Measurements from ENCODE around the gene NOVA2.

NOVA2 gene

GRCh38 chr19:45886427-45887199 is 87.1 kb downstream of the NOVA2 start:
- no peaks in the 10 kb centered on the region for H4K20me1 ChIP-seq (ENCODE audit: insufficient read depth, low read length)
- H3K79me2 ChIP-seq (ENCODE audit: insufficient read depth, low read length): no peaks in the 10 kb centered on the region
- H3K9ac ChIP-seq (ENCODE audit: low read length): peak overlapping the region; percentile 87
- H3K4me2 ChIP-seq (ENCODE audit: low read length): peak overlapping the region; percentile 94
- H2AFZ ChIP-seq (ENCODE audit: low read length): no peak overlapping the region
- H3K27ac ChIP-seq (ENCODE audit: low read depth, low read length, poor library complexity, severe bottlenecking): peak overlapping the region; percentile 82
- TF ChIP-seq EZH2 (IDR thresholded peaks at IDR 0.05; ENCODE audit: borderline replicate concordance, low read length): no peak
- no peak for TF ChIP-seq CTCF (IDR thresholded peaks at IDR 0.05; ENCODE audit: low read length)
- H3F3A ChIP-seq (ENCODE audit: insufficient read depth, low read length): no peaks in the 10 kb centered on the region
- peaks cover 39% of the 10 kb centered on the region for H3K4me1 ChIP-seq (ENCODE audit: insufficient read depth, low read length, severe bottlenecking)
- no peaks in the 10 kb centered on the region for H3K9me2 ChIP-seq (ENCODE audit: low read depth, low read length)
- H3K36me3 ChIP-seq (ENCODE audit: insufficient read depth, low read length): no peaks in the 10 kb centered on the region
- no peaks in the 10 kb centered on the region for H3K9me3 ChIP-seq (ENCODE audit: low read length)
- no peaks in the 10 kb centered on the region for H3K27me3 ChIP-seq (ENCODE audit: insufficient read depth, low read length)
- H3K4me3 ChIP-seq (ENCODE audit: low read depth, low read length, poor library complexity, severe bottlenecking): peak overlapping the region; percentile 79

- H4K20me1 ChIP-seq (ENCODE audit: insufficient read depth, low read length): no peaks in the 10 kb centered on the region
- no peak within 1 kb of the TSS for H2AFZ ChIP-seq (ENCODE audit: low read length)
- H3K4me3 ChIP-seq (ENCODE audit: low read depth, low read length, poor library complexity, severe bottlenecking): peak within 1 kb of the TSS; percentile 79
- no peaks in the 10 kb centered on the region for H3K9me2 ChIP-seq (ENCODE audit: low read depth, low read length)
- no peaks in the 10 kb centered on the region for H3F3A ChIP-seq (ENCODE audit: insufficient read depth, low read length)
- no peaks in the 10 kb centered on the region for H3K36me3 ChIP-seq (ENCODE audit: insufficient read depth, low read length)
- H3K27me3 ChIP-seq (ENCODE audit: insufficient read depth, low read length): no peaks in the 10 kb centered on the region
- peak within 1 kb of the TSS; percentile 94 for H3K4me2 ChIP-seq (ENCODE audit: low read length)
- H3K79me2 ChIP-seq (ENCODE audit: insufficient read depth, low read length): no peaks in the 10 kb centered on the region
- H3K9me3 ChIP-seq (ENCODE audit: low read length): no peaks in the 10 kb centered on the region
- peaks cover 39% of the 10 kb centered on the region for H3K4me1 ChIP-seq (ENCODE audit: insufficient read depth, low read length, severe bottlenecking)
- no peak for TF ChIP-seq CTCF (IDR thresholded peaks at IDR 0.05; ENCODE audit: low read length)
- no peak for TF ChIP-seq EZH2 (IDR thresholded peaks at IDR 0.05; ENCODE audit: borderline replicate concordance, low read length)
- peak within 1 kb of the TSS; percentile 87 for H3K9ac ChIP-seq (ENCODE audit: low read length)
- H3K27ac ChIP-seq (ENCODE audit: low read depth, low read length, poor library complexity, severe bottlenecking): peak within 1 kb of the TSS; percentile 82
Observed at GRCh38 chr19:45885556-45886426, 87.9 kb downstream of the NOVA2 start, which contains the start of gene IRF2BP1. Gene IRF2BP1, minus strand, starts transcription at chr19:45886141. Its CDS starts 367 bp downstream, at chr19:45885774.

- H3K27ac ChIP-seq (ENCODE audit: low read depth, low read length, poor library complexity, severe bottlenecking): peak overlapping the region; percentile 15
- no peaks in the 10 kb centered on the region for H3F3A ChIP-seq (ENCODE audit: insufficient read depth, low read length)
- H3K4me2 ChIP-seq (ENCODE audit: low read length): peak overlapping the region; percentile 94
- H2AFZ ChIP-seq (ENCODE audit: low read length): no peak overlapping the region
- H4K20me1 ChIP-seq (ENCODE audit: insufficient read depth, low read length): no peaks in the 10 kb centered on the region
- H3K4me3 ChIP-seq (ENCODE audit: low read depth, low read length, poor library complexity, severe bottlenecking): peak overlapping the region; percentile 79
- H3K4me1 ChIP-seq (ENCODE audit: insufficient read depth, low read length, severe bottlenecking): peaks cover 39% of the 10 kb centered on the region
- TF ChIP-seq CTCF (IDR thresholded peaks at IDR 0.05; ENCODE audit: low read length) (no peak), EZH2 (IDR thresholded peaks at IDR 0.05; ENCODE audit: borderline replicate concordance, low read length) (no peak)
- H3K79me2 ChIP-seq (ENCODE audit: insufficient read depth, low read length): no peaks in the 10 kb centered on the region
- peak overlapping the region; percentile 87 for H3K9ac ChIP-seq (ENCODE audit: low read length)
- H3K9me2 ChIP-seq (ENCODE audit: low read depth, low read length): no peaks in the 10 kb centered on the region
- no peaks in the 10 kb centered on the region for H3K36me3 ChIP-seq (ENCODE audit: insufficient read depth, low read length)
- H3K9me3 ChIP-seq (ENCODE audit: low read length): no peaks in the 10 kb centered on the region
- H3K27me3 ChIP-seq (ENCODE audit: insufficient read depth, low read length): no peaks in the 10 kb centered on the region
Observed at GRCh38 chr19:45884682-45885555, 88.7 kb downstream of the NOVA2 start.

Measured in OCI-LY1 (cell line).